GM19324 (cell line): ENCODE data around the gene HHATL.

Source experiments
- ATAC-seq: cut with Tn5 transposase; IDR thresholded peaks from one replicate; pipeline ENCODE4 v1.9.1; 2021; ENCODE audit warnings: mild to moderate bottlenecking, moderate library complexity; ENCODE audit not compliant: unreplicated experiment, low FRiP score

The HHATL gene

DNA sequence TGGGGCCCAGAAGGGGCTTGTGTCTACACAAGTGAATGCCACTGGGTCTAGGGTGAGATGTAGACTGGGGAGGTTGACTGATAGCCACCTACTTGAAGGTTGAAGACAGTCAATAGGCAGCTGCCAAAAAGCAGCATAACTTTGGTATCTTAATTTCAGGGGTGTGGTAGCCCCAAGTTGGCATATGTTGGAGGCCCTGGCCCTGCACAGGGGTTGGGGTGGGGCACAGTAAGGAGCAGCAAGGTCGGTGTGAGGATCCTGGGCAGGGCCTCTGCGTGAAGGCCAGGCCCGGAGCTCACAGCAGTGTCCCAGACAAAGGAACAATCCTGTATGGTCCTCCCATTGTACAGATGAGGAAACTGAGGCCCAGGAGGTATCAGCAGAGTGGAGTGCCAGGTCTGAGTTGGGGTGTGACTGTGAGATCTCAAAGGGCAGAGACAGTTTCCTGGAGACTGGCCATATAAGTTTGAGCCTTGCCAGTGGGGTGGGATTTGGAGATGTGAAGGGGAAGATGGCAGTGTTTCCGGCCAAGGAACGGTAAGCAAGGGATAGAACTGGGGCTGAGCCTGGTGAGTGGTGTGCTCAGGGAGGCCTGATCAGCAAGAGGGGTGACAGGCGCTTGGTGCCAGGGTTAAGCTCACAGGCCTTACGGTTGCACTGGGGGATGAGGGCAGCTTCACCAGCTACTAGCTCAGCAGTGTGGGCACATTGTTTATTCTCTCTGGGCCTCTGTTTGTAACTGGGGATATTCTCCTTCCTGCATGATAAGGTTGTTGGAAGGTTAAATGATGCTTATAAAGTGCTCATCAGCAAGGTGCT, 15.6 kb downstream of the HHATL start:
- ATAC-seq, result no peak

DNA sequence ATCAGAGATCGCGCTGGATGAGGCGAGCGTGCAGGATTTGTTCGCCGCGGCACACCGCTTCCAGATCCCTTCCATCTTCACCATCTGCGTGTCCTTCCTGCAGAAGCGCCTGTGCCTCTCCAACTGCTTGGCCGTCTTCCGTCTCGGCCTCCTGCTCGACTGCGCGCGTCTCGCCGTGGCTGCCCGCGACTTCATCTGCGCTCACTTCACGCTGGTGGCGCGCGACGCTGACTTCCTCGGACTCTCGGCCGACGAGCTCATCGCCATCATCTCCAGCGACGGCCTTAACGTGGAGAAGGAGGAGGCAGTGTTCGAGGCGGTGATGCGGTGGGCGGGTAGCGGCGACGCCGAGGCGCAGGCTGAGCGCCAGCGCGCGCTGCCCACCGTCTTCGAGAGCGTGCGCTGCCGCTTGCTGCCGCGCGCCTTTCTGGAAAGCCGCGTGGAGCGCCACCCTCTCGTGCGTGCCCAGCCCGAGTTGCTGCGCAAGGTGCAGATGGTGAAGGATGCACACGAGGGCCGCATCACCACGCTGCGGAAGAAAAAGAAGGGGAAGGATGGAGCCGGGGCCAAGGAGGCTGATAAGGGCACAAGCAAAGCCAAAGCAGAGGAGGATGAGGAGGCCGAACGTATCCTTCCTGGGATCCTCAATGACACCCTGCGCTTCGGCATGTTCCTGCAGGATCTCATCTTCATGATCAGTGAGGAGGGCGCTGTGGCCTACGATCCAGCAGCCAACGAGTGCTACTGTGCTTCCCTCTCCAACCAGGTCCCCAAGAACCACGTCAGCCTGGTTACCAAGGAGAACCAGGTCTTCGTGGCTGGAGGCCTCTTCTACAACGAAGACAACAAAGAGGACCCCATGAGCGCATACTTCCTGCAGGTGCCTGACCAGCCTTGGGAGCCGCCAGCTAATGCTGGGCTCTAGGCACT, 16.4 kb downstream of the HHATL start:
- no peak for ATAC-seq

DNA sequence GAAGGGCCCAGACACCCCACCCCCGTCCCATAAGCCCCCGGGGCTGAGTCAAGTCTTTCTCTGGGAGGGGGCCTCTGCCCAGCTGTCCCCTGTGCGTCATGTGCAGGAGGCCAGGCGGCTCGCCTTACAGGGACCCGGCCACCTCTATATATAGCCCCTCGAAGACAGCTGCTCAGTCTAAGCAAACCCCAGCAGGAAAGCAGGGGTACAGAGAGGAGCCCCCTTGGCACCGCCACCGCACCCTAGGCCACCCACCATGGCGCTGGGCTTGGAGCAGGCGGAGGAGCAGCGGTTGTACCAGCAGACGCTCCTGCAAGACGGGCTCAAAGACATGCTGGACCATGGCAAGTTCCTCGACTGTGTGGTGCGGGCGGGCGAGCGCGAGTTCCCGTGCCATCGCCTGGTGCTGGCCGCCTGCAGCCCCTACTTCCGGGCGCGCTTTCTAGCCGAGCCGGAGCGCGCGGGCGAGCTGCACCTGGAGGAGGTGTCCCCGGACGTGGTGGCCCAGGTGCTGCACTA, 17.2 kb downstream of the HHATL start, which contains the start of gene KLHL40:
KLHL40 (plus strand) TSS at position 175 of the 519 bp plus-strand sequence; CDS start at position 257, 82 bp downstream.
- ATAC-seq, result no peak

GRCh38 chr3:42684632-42685362, 17.8 kb downstream of the HHATL start:
- no peak for ATAC-seq

- no peak for ATAC-seq
Measured at GRCh38 chr3:42683875-42684598, 18.6 kb downstream of the HHATL start.

GRCh38 chr3:42682301-42683070, 20.1 kb downstream of the HHATL start:
- no peak for ATAC-seq

GRCh38 chr3:42681361-42682038, 21.1 kb downstream of the HHATL start:
- ATAC-seq, result no peak

- ATAC-seq, result no peak
Measured at GRCh38 chr3:42680806-42681205, 21.8 kb downstream of the HHATL start.

GRCh38 chr3:42680271-42680670, 22.3 kb downstream of the HHATL start:
- ATAC-seq, result no peak

DNA sequence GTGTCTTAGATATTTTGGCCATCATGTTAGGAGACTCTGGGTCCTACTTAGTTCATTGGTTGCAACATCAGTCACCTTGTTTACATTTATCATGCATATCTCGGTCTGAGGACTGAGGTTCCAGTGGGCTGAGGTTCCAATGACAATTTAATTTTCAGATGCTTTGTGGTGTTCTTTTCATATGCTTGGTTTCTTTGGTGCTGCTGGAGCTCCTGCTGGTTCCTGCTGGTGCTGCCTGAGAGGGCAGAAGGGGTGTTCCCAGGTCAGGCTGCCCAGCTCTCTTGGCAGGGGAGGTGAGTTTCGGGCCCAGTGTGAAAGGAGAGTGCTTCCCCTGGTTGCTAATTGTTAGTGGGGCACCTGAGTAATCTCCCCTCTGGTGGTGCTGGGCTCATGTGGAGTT, 24.2 kb downstream of the HHATL start:
- ATAC-seq, result no peak

DNA sequence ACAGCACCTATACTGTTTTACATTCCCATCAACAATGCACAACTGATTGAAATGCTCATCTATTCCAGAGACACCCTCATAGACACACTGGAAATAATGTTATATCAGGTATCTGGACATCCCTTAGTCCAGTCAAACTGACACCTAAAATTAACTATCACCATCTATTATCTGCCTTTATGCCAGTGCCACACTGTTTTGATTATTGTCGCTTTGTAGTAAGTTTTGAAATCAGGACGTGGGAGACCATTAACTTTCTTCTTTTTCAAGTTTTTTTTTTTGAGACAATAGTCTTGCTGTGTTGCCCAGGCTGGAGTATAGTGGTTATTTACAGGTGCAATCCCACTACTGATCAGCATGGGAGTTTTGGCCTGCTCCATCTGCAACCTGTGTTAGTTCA, 26.7 kb downstream of the HHATL start:
- ATAC-seq, result no peak

- no peak for ATAC-seq
Measured at GRCh38 chr3:42674146-42674545, 28.5 kb downstream of the HHATL start.

GRCh38 chr3:42673082-42673481, 29.5 kb downstream of the HHATL start:
- ATAC-seq, result no peak

GRCh38 chr3:42672515-42672914, 30.1 kb downstream of the HHATL start:
- ATAC-seq, result no peak

GRCh38 chr3:42670670-42671069, 31.9 kb downstream of the HHATL start:
- no peak for ATAC-seq

DNA sequence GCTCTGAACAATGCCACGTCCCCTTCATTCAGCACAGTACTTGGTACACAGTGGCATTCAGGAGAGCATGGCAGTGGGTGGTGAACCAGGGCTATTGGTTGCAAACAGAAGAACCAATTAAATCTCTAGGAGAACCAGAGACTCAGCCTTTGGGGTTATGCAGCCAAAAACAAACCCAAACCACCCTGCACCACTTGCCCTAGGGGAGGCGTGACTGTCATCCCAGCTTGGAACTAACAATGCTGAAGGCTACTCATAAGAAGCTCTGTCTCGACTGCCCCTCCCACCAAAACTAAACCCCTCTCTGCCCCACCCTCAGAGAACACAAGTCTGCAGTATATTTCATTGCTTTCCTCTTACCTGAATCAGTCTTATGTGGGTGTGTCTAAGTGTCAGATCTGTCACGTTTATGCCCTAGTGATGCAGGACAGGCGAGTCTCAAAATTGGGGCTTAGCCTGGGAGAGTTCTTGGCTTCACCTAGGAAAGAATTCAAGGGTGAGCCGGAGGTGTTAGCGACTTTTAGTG, 32.5 kb downstream of the HHATL start:
- ATAC-seq, result no peak

DNA sequence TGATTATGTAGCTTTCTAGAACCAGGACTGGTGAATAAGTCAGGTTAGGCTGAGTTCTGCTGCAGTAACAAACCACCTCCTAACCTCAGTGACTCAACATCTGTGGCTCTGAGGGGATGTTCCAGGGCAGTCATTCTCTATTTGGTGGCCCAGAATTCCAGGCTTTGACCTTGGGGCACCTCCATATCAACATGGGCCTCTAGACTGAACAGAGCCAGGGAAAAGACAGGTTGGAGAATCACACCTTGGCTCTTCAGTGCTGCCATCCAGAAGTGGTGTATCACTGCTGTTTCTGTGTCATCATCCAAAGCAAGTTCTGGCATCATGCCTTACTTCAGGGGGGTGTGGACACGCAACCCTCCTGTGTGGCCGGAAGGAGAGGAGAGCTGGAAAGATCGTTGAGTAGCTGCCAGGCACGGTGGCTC, 33.8 kb downstream of the HHATL start:
- ATAC-seq, result no peak

DNA sequence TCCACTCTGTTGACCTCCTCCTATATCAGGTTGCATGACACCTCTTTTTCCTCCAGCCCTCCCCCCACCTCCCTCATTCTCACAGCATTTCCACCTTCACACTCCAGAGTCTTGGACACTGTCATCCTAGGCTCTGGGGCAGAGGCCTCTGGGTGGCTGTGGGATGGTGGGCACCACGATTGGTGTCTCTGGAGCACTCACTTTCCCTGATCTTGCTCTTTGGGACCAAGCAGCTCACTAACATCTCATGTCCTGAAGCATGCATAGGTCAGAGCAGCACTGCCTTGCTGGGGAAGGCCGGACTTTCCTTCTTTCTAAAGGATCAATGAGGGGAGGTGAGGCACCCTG, 34.2 kb downstream of the HHATL start:
- no peak for ATAC-seq
